MCF 10A (cell line): ENCODE data around the gene MED17. TPM values are rescaled to one million over a fixed set of nuclear protein-coding genes. Genes with fewer than 3 reads are reported as not detected.

Experiments
- BruUV-seq: library from RNA; stranded (reverse); fragments of 400-500 nt; replicated peaks from 2 replicates; lab custom pipeline; 2021; lab: Mats Ljungman, UMichigan
- CTCF ChIA-PET: fragments of 300-600 bp; sonication (Branson Sonifier 250); formaldehyde crosslinking; extraction: SDS; loops from one replicate; lab custom pipeline; 2021; ENCODE audit warnings: antibody characterized with exemption, inconsistent platforms; lab: Yijun Ruan, JAX
- POLR2A ChIA-PET: fragments of 300-600, 350-650 bp; sonication (Branson Sonifier 250); formaldehyde crosslinking; extraction: SDS; loops from one replicate; lab custom pipeline; 2020; ENCODE audit warnings: antibody characterized with exemption, inconsistent platforms; lab: Yijun Ruan, JAX
- DNase-seq: peaks from one replicate; pipeline ENCODE4 v3.0.0-alpha.2; 2018; ENCODE audit not compliant: unreplicated experiment
- H3K27ac Mint-ChIP-seq: one replicate; pipeline ENCODE4 v1.8.0; 2022; ENCODE audit warnings: mild to moderate bottlenecking, low read depth, mixed read lengths; ENCODE audit not compliant: unreplicated experiment
- H3K27me3 Mint-ChIP-seq: one replicate; pipeline ENCODE4 v1.8.0; 2022; ENCODE audit warnings: mixed read lengths; ENCODE audit not compliant: insufficient read depth, unreplicated experiment
- H3K36me3 Mint-ChIP-seq: one replicate; pipeline ENCODE4 v1.8.0; 2022; ENCODE audit warnings: mild to moderate bottlenecking, moderate library complexity, mixed read lengths; ENCODE audit not compliant: insufficient read depth, unreplicated experiment
- H3K4me1 Mint-ChIP-seq: one replicate; pipeline ENCODE4 v1.8.0; 2022; ENCODE audit warnings: mixed read lengths; ENCODE audit not compliant: insufficient read depth, unreplicated experiment
- H3K4me3 Mint-ChIP-seq: one replicate; pipeline ENCODE4 v1.8.0; 2022; ENCODE audit warnings: mild to moderate bottlenecking, moderate library complexity, mixed read lengths; ENCODE audit not compliant: unreplicated experiment
- H3K9me3 Mint-ChIP-seq: one replicate; pipeline ENCODE4 v1.8.0; 2022; ENCODE audit warnings: mixed read lengths; ENCODE audit not compliant: unreplicated experiment
- CTCF ChIP-seq: fragments of 200-600 bp; IDR thresholded peaks from one replicate; pipeline ENCODE4 v1.8.0; 2022; ENCODE audit warnings: antibody characterized with exemption, mild to moderate bottlenecking; ENCODE audit not compliant: unreplicated experiment
- intact Hi-C: fragments of 100-400 bp; cut with micrococcal nuclease; formaldehyde crosslinking; loops from 2 replicates; pipeline ENCODE4 v1.14.1; 2022
- total RNA-seq: library from RNA; stranded (reverse); gene quantifications from 2 replicates; pipeline ENCODE4 v1.2.3, GENCODE V29; 2022

Gene MED17
- total RNA-seq, 1 experiment from 2014 or later: 42.2 TPM

GRCh38 chr11:93775289-93775688, 8.8 kb upstream of the MED17 start:
- peak; percentile 23 for DNase-seq
- no peaks in the 10 kb centered on the region for H3K27me3 Mint-ChIP-seq
- H3K36me3 Mint-ChIP-seq: no peaks in the 10 kb centered on the region
- POLR2A ChIA-PET: no interaction called here
- H3K9me3 Mint-ChIP-seq: no peaks in the 10 kb centered on the region
- no peaks in the 10 kb centered on the region for H3K4me1 Mint-ChIP-seq
- CTCF ChIA-PET: no interaction called here
- no TSS peak for BruUV-seq
- no peak overlapping the region for H3K27ac Mint-ChIP-seq
- intact Hi-C loops: no loop called here
- TF ChIP-seq CTCF: no peak
- no peak overlapping the region for H3K4me3 Mint-ChIP-seq

GRCh38 chr11:93783362-93783761, 720 bp upstream of the MED17 start:
- Mint-ChIP-seq H3K4me1 (peaks cover 24% of the 10 kb centered on the region), H3K9me3 (no peaks in the 10 kb centered on the region), H3K27me3 (no peaks in the 10 kb centered on the region), H3K4me3 (peak overlapping the region; percentile 84), H3K27ac (no peak overlapping the region), H3K36me3 (peaks cover 14% of the 10 kb centered on the region)
- no peak for DNase-seq
- intact Hi-C loops: no loop called here
- TF ChIP-seq CTCF: no peak
- CTCF ChIA-PET: interaction anchor here (1.0 to 1.2 kb wide), 4 partner anchors 12 to 43 kb away, joined by 3 to 9 read pairs (median 7); no protein-coding TSS in a partner anchor
- POLR2A ChIA-PET: interaction anchor here (0.8 to 5.5 kb wide), 15 partner anchors 9 to 687 kb away, joined by 3 to 169 read pairs (median 4); partner anchors contain the start of genes C11orf54 and TAF1D
- BruUV-seq: no TSS peak

GRCh38 chr11:93783765-93784144, 327 bp upstream of the MED17 start:
- no peaks in the 10 kb centered on the region for H3K27me3 Mint-ChIP-seq
- H3K4me1 Mint-ChIP-seq: peaks cover 24% of the 10 kb centered on the region
- CTCF ChIA-PET: interaction anchor here (0.5 to 1.2 kb wide), 9 partner anchors 8 to 1041 kb away, joined by 3 to 9 read pairs (median 4); no protein-coding TSS in a partner anchor
- TSS peak; percentile 78 for BruUV-seq
- TF ChIP-seq CTCF: peak; percentile 8
- peaks cover 16% of the 10 kb centered on the region for H3K36me3 Mint-ChIP-seq
- POLR2A ChIA-PET: interaction anchor here (0.6 to 5.5 kb wide), 33 partner anchors 8 to 1284 kb away, joined by 3 to 169 read pairs (median 4); partner anchors contain the start of genes C11orf54, PANX1 and TAF1D
- no peaks in the 10 kb centered on the region for H3K9me3 Mint-ChIP-seq
- intact Hi-C loops: loop anchor here (1.0 kb wide), 2 partner anchors 42 to 549 kb away; partner anchors contain the start of genes C11orf54 and TAF1D
- H3K4me3 Mint-ChIP-seq: peak overlapping the region; percentile 84
- DNase-seq: no peak
- H3K27ac Mint-ChIP-seq: peak overlapping the region; percentile 95

DNA sequence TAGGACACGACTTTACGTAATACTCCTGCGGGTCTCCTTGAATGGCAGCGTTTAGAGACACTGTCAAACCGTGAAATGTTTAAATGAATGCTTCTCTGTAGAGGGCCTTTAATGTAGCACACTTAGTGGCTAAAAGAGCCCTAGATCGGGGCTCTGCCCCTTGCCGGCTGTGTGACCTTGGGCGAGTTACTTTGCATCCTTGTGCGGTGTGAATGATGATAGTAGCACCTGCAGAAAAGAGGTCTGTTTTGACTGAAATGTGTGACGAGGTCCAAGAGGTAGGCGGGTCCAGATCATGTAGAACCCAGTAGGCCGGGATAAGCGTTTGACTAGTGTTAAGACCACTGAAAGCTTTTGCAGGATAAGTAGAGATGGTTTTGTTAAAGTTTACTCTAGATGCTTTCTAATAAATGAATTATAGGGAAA, 866 bp downstream of the MED17 start:
- CTCF ChIA-PET: interaction anchor here (0.7 to 1.2 kb wide), 3 partner anchors 17 to 131 kb away, joined by 4 read pairs; no protein-coding TSS in a partner anchor
- intact Hi-C loops: loop anchor here (1.0 kb wide), 2 partner anchors 44 to 551 kb away; partner anchors contain the start of genes C11orf54 and TAF1D
- H3K4me3 Mint-ChIP-seq: peak overlapping the region; percentile 84
- no peak for DNase-seq
- BruUV-seq: no TSS peak
- H3K9me3 Mint-ChIP-seq: no peaks in the 10 kb centered on the region
- H3K4me1 Mint-ChIP-seq: peaks cover 24% of the 10 kb centered on the region
- TF ChIP-seq CTCF: no peak
- H3K27ac Mint-ChIP-seq: peak overlapping the region; percentile 95
- POLR2A ChIA-PET: interaction anchor here (0.7 to 5.5 kb wide), 3 partner anchors 10 to 50 kb away, joined by 3 to 169 read pairs (median 3); partner anchors contain the start of genes C11orf54 and TAF1D
- no peaks in the 10 kb centered on the region for H3K27me3 Mint-ChIP-seq
- H3K36me3 Mint-ChIP-seq: peaks cover 28% of the 10 kb centered on the region
